Activated T-cell treated with anti-CD3 and anti-CD28 coated beads, Interleukin-2, amount 50 U/mL, for 24 hours (primary cell): Measurements from ENCODE around the gene MYOZ2.

ENCODE experiments used
- DNase-seq: peaks from one replicate; pipeline ENCODE4 v3.0.0-alpha.2; 2020
- H3K27ac Mint-ChIP-seq: 2 replicates; pipeline ENCODE4 v1.8.0; 2020; ENCODE audit warnings: mild to moderate bottlenecking, mixed read lengths
- H3K27me3 Mint-ChIP-seq: 2 replicates; pipeline ENCODE4 v1.8.0; 2020; ENCODE audit warnings: mixed read lengths
- H3K36me3 Mint-ChIP-seq: 2 replicates; pipeline ENCODE4 v1.8.0; 2020; ENCODE audit warnings: low read depth, mixed read lengths
- H3K4me1 Mint-ChIP-seq: 2 replicates; pipeline ENCODE4 v1.8.0; 2020; ENCODE audit warnings: low read depth, mixed read lengths
- H3K4me3 Mint-ChIP-seq: 2 replicates; pipeline ENCODE4 v1.8.0; 2020; ENCODE audit warnings: mild to moderate bottlenecking, moderate library complexity, mixed read lengths
- H3K9me3 Mint-ChIP-seq: 2 replicates; pipeline ENCODE4 v1.8.0; 2020; ENCODE audit warnings: mixed read lengths

The MYOZ2 gene

GRCh38 chr4:119135721-119136121 lies at the start of gene MYOZ2:
Gene MYOZ2, plus strand, starts transcription at chr4:119135832. Its CDS starts 694 bp downstream, at chr4:119136526.
- no peak for DNase-seq
- no peaks in the 10 kb centered on the region for H3K9me3 Mint-ChIP-seq
- peaks cover 36% of the 10 kb centered on the region for H3K4me1 Mint-ChIP-seq
- no peaks in the 10 kb centered on the region for H3K27me3 Mint-ChIP-seq
- H3K27ac Mint-ChIP-seq, result no peak within 1 kb of the TSS
- no peak within 1 kb of the TSS for H3K4me3 Mint-ChIP-seq
- no peaks in the 10 kb centered on the region for H3K36me3 Mint-ChIP-seq

- no peak overlapping the region for H3K4me3 Mint-ChIP-seq
- no peaks in the 10 kb centered on the region for H3K4me1 Mint-ChIP-seq
- no peaks in the 10 kb centered on the region for H3K36me3 Mint-ChIP-seq
- H3K27me3 Mint-ChIP-seq, result no peaks in the 10 kb centered on the region
- DNase-seq, result no peak
- H3K27ac Mint-ChIP-seq, result no peak overlapping the region
- H3K9me3 Mint-ChIP-seq, result no peaks in the 10 kb centered on the region
Observed at GRCh38 chr4:119087121-119087520, 48.5 kb upstream of the MYOZ2 start.

GRCh38 chr4:119087656-119088055 lies 48.0 kb upstream of the MYOZ2 start:
- Mint-ChIP-seq H3K27ac (no peak overlapping the region), H3K9me3 (no peaks in the 10 kb centered on the region), H3K4me3 (no peak overlapping the region), H3K4me1 (no peaks in the 10 kb centered on the region), H3K27me3 (no peaks in the 10 kb centered on the region), H3K36me3 (no peaks in the 10 kb centered on the region)
- DNase-seq, result no peak

GRCh38 chr4:119093042-119093827 lies 42.4 kb upstream of the MYOZ2 start:
- no peaks in the 10 kb centered on the region for H3K36me3 Mint-ChIP-seq
- no peak overlapping the region for H3K27ac Mint-ChIP-seq
- DNase-seq, result no peak
- H3K4me1 Mint-ChIP-seq, result peaks cover 4% of the 10 kb centered on the region
- no peaks in the 10 kb centered on the region for H3K9me3 Mint-ChIP-seq
- peaks cover 13% of the 10 kb centered on the region for H3K27me3 Mint-ChIP-seq
- H3K4me3 Mint-ChIP-seq, result no peak overlapping the region

- H3K36me3 Mint-ChIP-seq, result no peaks in the 10 kb centered on the region
- no peak for DNase-seq
- H3K4me3 Mint-ChIP-seq, result no peak overlapping the region
- peaks cover 13% of the 10 kb centered on the region for H3K27me3 Mint-ChIP-seq
- H3K4me1 Mint-ChIP-seq, result peaks cover 4% of the 10 kb centered on the region
- no peaks in the 10 kb centered on the region for H3K9me3 Mint-ChIP-seq
- H3K27ac Mint-ChIP-seq, result no peak overlapping the region
Observed at GRCh38 chr4:119097282-119097900, 38.2 kb upstream of the MYOZ2 start.

- H3K27me3 Mint-ChIP-seq, result peaks cover 13% of the 10 kb centered on the region
- no peaks in the 10 kb centered on the region for H3K9me3 Mint-ChIP-seq
- H3K27ac Mint-ChIP-seq, result no peak overlapping the region
- H3K36me3 Mint-ChIP-seq, result no peaks in the 10 kb centered on the region
- H3K4me3 Mint-ChIP-seq, result no peak overlapping the region
- H3K4me1 Mint-ChIP-seq, result peaks cover 4% of the 10 kb centered on the region
- no peak for DNase-seq
Observed at GRCh38 chr4:119098306-119098705, 37.3 kb upstream of the MYOZ2 start.

GRCh38 chr4:119099227-119099810 lies 36.3 kb upstream of the MYOZ2 start:
- H3K4me1 Mint-ChIP-seq, result peaks cover 5% of the 10 kb centered on the region
- no peak for DNase-seq
- H3K27ac Mint-ChIP-seq, result no peak overlapping the region
- H3K27me3 Mint-ChIP-seq, result peaks cover 13% of the 10 kb centered on the region
- no peaks in the 10 kb centered on the region for H3K36me3 Mint-ChIP-seq
- no peaks in the 10 kb centered on the region for H3K9me3 Mint-ChIP-seq
- H3K4me3 Mint-ChIP-seq, result no peak overlapping the region

- no peaks in the 10 kb centered on the region for H3K9me3 Mint-ChIP-seq
- peaks cover 6% of the 10 kb centered on the region for H3K27me3 Mint-ChIP-seq
- no peaks in the 10 kb centered on the region for H3K36me3 Mint-ChIP-seq
- peaks cover 7% of the 10 kb centered on the region for H3K4me1 Mint-ChIP-seq
- H3K4me3 Mint-ChIP-seq, result no peak overlapping the region
- H3K27ac Mint-ChIP-seq, result no peak overlapping the region
- no peak for DNase-seq
Observed at GRCh38 chr4:119100655-119101054, 35.0 kb upstream of the MYOZ2 start.

GRCh38 chr4:119103263-119103662 lies 32.4 kb upstream of the MYOZ2 start:
- Mint-ChIP-seq H3K4me1 (peaks cover 9% of the 10 kb centered on the region), H3K27ac (no peak overlapping the region), H3K9me3 (no peaks in the 10 kb centered on the region), H3K27me3 (no peaks in the 10 kb centered on the region), H3K4me3 (no peak overlapping the region), H3K36me3 (no peaks in the 10 kb centered on the region)
- no peak for DNase-seq

- H3K4me1 Mint-ChIP-seq, result peaks cover 9% of the 10 kb centered on the region
- H3K9me3 Mint-ChIP-seq, result no peaks in the 10 kb centered on the region
- H3K4me3 Mint-ChIP-seq, result no peak overlapping the region
- no peak overlapping the region for H3K27ac Mint-ChIP-seq
- no peaks in the 10 kb centered on the region for H3K36me3 Mint-ChIP-seq
- no peaks in the 10 kb centered on the region for H3K27me3 Mint-ChIP-seq
- no peak for DNase-seq
Observed at GRCh38 chr4:119104644-119105273, 30.9 kb upstream of the MYOZ2 start.

GRCh38 chr4:119105605-119106004 lies 30.0 kb upstream of the MYOZ2 start:
- H3K27me3 Mint-ChIP-seq, result no peaks in the 10 kb centered on the region
- H3K4me3 Mint-ChIP-seq, result no peak overlapping the region
- H3K36me3 Mint-ChIP-seq, result no peaks in the 10 kb centered on the region
- DNase-seq, result no peak
- no peak overlapping the region for H3K27ac Mint-ChIP-seq
- no peaks in the 10 kb centered on the region for H3K9me3 Mint-ChIP-seq
- H3K4me1 Mint-ChIP-seq, result peaks cover 9% of the 10 kb centered on the region

- no peak overlapping the region for H3K27ac Mint-ChIP-seq
- no peaks in the 10 kb centered on the region for H3K9me3 Mint-ChIP-seq
- no peaks in the 10 kb centered on the region for H3K36me3 Mint-ChIP-seq
- no peak for DNase-seq
- peaks cover 9% of the 10 kb centered on the region for H3K4me1 Mint-ChIP-seq
- H3K27me3 Mint-ChIP-seq, result no peaks in the 10 kb centered on the region
- H3K4me3 Mint-ChIP-seq, result no peak overlapping the region
Observed at GRCh38 chr4:119106036-119107000, 29.3 kb upstream of the MYOZ2 start.

GRCh38 chr4:119110121-119110520 lies 25.5 kb upstream of the MYOZ2 start:
- Mint-ChIP-seq H3K27ac (no peak overlapping the region), H3K27me3 (peaks cover 4% of the 10 kb centered on the region)

GRCh38 chr4:119111296-119111695 lies 24.3 kb upstream of the MYOZ2 start:
- peaks cover 5% of the 10 kb centered on the region for H3K4me1 Mint-ChIP-seq
- H3K27me3 Mint-ChIP-seq, result peaks cover 7% of the 10 kb centered on the region
- no peak overlapping the region for H3K4me3 Mint-ChIP-seq
- H3K9me3 Mint-ChIP-seq, result no peaks in the 10 kb centered on the region
- DNase-seq, result no peak
- H3K27ac Mint-ChIP-seq, result no peak overlapping the region
- H3K36me3 Mint-ChIP-seq, result no peaks in the 10 kb centered on the region

More at GRCh38 chr4:119110121-119110520, 25.5 kb upstream of the MYOZ2 start:
- Mint-ChIP-seq H3K4me3 (no peak overlapping the region), H3K36me3 (no peaks in the 10 kb centered on the region), H3K9me3 (no peaks in the 10 kb centered on the region), H3K4me1 (peaks cover 13% of the 10 kb centered on the region)
- no peak for DNase-seq
